GM12891 (cell line): Measurements from ENCODE around the gene MARVELD3.
A peak's percentile ranks its signal among the peaks of the same experiment; 100 is the strongest.
"Not testable (repeated sequence)": the region's sequence is repeated elsewhere in the genome, so short reads cannot be mapped to it uniquely, and the experiment has no call there.

Experiments
- DNase-seq: peaks from one replicate; pipeline ENCODE4 v3.0.0; 2011; ENCODE audit warnings: low spot score; ENCODE audit not compliant: insufficient read length
- FAIRE-seq: peaks from 2 replicates; lab custom pipeline; 2011; peaks lifted over from hg19 to GRCh38; lab: Jason Lieb, UNC
- PAX5 ChIP-seq: IDR thresholded peaks from 2 replicates; pipeline ENCODE4 v1.6.1; 2011; ENCODE audit warnings: low read length, moderate library complexity, mild to moderate bottlenecking; ENCODE audit not compliant: insufficient read depth, severe bottlenecking
- POLR2A ChIP-seq: IDR thresholded peaks from 2 replicates; pipeline ENCODE4 v1.6.1; 2011; ENCODE audit warnings: low read depth, low read length, control low read depth
- POLR2AphosphoS5 ChIP-seq: IDR thresholded peaks from 2 replicates; pipeline ENCODE4 v1.6.1; 2011; ENCODE audit warnings: low read depth, low read length, control low read depth
- POU2F2 ChIP-seq: IDR thresholded peaks from 2 replicates; pipeline ENCODE4 v1.6.1; 2011; ENCODE audit warnings: low read depth, mild to moderate bottlenecking, control low read depth, low read length, moderate library complexity
- SPI1 ChIP-seq: IDR thresholded peaks from 2 replicates; pipeline ENCODE4 v1.6.1; 2011; ENCODE audit warnings: low read depth, low read length, control low read depth
- TAF1 ChIP-seq: IDR thresholded peaks from 2 replicates; pipeline ENCODE4 v1.6.1; 2011; ENCODE audit warnings: low read depth, low read length, control low read depth

The MARVELD3 gene

DNA sequence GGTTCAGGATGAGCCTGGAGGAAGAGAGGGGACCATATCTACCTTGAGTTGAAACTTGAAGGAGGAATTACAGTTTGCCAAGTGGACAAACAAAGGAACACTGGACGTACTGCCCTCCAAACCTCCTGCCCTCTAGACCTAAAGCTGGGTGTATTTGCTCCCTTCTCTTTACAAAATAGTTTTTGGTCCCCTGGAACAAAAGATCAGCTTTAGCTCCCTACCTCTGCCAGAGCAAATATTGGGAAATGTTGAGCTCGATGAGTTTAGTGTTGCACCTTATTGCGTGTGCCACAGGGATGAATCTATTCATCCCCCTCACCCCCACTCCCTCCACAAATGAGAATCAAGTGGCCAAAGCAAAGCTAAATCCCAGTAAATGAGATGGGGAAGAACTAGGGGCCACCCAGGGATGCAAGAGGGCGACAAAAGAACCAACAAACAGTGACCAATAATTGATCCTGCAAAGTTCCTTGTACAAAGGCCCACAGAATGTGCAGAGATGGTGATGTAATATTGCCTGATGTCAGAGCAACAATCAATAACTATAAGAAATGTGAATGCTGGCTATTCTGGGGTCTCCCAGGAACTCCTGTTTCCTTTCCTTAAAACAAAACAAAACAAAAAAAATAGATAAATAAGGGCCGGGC is 31.9 kb upstream of the MARVELD3 start:
- TF ChIP-seq POLR2A (no peak), SPI1 (no peak), TAF1 (no peak), POLR2AphosphoS5 (no peak), PAX5 (no peak), POU2F2 (no peak)
- no peak for DNase-seq
- FAIRE-seq: no peak

DNA sequence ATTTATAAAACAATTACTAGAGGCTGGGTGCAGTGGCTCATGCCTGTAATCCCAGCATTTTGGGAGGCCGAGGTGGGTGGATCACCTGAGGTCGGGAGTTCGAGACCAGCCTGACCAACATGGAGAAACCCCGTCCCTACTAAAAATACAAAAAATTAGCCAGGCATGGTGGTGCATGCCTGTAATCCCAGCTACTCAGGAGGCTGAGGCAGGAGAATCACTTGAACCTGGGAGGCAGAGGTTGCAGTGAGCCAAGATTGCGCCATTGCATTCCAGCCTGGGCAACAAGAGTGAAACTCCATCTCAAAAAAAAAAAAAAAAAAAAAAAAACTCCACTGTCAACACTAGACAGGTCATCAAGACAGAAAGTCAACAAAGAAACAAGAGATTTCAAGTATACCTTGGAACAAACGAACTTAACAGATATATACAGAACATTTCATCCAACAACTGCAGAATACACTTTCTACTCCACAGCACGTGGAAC is 30.6 kb upstream of the MARVELD3 start:
- not testable (repeated sequence) for FAIRE-seq, DNase-seq

DNA sequence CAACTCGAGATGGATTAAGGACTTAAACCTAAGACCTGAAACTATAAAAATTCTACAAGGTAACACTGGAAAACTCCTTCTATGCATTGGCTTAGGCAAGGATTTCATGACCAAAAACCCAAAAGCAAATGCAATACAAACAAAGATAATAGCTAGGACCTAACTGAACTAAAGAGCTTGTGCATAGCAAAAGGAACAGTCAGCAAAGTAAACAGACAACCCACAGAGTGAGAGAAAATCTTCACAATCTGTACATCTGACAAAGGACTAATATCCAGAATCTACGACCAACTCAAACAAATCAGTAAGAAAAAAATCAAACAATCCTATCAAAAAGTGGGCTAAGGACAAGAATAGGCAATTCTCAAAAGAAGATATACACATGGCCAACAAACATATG is 27.6 kb upstream of the MARVELD3 start:
- not testable (repeated sequence) for FAIRE-seq

DNA sequence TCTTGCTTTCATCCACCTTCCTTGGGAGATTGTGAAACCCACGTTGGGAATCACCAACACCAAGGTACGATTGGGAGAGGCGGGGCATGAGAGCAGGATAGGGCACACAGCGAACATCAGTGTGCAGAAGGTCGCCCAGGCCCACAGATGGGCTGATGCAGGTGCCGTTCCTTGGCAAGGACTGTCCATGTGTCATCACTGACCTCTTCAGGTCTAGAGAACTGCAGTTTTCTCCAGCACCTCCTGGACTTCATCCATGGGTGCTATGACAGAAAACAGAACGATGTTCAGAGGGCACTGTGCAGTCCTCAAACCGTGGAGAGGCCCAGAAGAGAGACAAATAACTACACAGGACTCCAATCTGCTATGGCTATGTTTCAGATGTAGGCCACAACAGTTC is 25.2 kb upstream of the MARVELD3 start:
- DNase-seq (no peak), FAIRE-seq (no peak)
- TF ChIP-seq POLR2AphosphoS5: no peak
- no peak for TF ChIP-seq TAF1
- no peak for TF ChIP-seq SPI1
- no peak for TF ChIP-seq PAX5
- no peak for TF ChIP-seq POLR2A
- no peak for TF ChIP-seq POU2F2

More for the DNA sequence above, 27.6 kb upstream of the MARVELD3 start:
- not testable (repeated sequence) for DNase-seq

DNA sequence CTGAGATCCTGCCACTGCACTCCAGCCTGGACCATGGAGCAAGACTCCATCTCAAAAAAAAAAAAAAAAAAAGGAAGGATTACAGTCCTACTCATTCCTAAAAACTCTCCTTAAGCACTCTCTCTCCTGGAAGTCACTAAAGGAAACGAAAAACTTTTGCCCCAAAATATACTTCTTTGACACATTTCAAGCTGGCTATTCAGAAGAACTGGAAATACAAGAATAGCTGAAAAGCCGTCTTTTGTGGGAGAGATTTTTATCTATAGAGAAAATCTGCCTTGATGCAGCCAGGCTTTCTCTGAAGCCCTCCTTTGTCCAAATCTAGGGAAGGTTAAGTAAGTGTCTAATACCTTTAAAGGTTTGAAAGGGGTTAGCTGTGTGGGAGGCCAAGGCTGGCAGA is 16.9 kb upstream of the MARVELD3 start:
- no peak for DNase-seq
- no peak for FAIRE-seq
- no peak for TF ChIP-seq POU2F2
- TF ChIP-seq TAF1: no peak
- no peak for TF ChIP-seq SPI1
- no peak for TF ChIP-seq POLR2A
- no peak for TF ChIP-seq POLR2AphosphoS5
- TF ChIP-seq PAX5: no peak

DNA sequence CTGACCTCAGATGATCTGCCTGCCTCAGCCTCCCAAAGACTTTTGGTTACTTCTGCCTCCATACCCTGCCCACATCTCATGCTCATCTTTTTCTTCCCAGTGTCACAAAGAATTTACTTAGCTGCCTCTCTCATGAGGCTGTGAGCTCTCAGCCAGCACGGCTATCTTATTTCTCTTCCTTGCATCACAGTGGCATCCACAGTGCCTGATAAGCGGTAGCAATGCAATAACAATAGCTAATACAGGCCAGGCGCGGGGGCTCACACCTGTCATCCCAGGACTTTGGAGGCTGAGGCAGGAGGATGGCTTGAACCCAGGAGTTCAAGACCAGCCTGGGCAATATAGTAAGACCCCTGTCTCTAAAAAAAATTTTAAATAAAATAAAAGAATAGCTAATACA is 15.5 kb upstream of the MARVELD3 start:
- FAIRE-seq: no peak
- TF ChIP-seq POLR2AphosphoS5 (no peak), TAF1 (no peak), SPI1 (no peak)
- no peak for DNase-seq

DNA sequence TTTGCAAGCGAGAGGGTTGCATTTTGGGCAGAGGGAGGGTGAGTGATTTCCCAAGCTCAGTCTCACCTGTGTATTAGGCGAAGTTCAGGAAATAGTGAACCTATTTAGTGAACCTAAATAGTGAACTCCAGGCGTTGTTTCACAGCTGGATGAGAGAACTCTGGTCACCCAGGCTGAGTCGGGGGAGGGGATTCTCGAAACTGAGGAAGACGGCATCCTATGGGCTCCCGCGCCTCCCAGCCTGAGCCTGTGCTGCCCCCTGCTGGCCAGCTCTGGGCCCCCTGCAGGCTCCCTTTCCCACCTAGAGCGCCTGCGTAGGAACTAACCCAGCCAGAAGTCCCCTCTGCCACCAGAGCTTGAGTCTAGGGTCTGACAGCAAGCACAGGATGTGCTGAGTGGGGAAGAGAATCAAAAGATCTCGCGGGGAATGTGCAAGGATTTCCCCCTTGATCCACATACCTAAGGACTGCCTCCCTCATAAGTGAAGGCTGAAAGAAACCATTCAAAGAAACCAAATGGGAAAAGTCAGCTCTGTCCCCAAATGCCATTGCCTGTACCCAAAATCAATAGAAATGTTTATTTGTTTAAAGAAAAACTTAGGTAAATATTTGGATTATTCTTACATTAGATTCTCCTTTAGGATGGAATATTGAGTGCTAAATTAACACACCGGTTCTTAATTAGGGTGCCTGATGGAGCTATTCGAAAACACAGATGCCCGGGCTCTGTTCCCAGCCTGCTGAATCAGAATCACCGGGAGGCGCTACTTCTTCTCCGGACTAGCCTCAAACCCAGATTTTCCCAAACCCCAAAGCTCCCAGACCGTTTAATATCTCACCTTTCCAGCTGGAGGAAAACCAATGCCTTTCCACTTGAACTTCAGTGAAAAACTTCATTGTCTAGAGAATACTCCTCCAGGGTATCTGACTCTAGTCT is 14.8 kb upstream of the MARVELD3 start:
- TF ChIP-seq POLR2A (no peak), PAX5 (no peak), POLR2AphosphoS5 (no peak), SPI1 (no peak), POU2F2 (no peak), TAF1 (no peak)
- peak; percentile 66 for DNase-seq
- FAIRE-seq: no peak

DNA sequence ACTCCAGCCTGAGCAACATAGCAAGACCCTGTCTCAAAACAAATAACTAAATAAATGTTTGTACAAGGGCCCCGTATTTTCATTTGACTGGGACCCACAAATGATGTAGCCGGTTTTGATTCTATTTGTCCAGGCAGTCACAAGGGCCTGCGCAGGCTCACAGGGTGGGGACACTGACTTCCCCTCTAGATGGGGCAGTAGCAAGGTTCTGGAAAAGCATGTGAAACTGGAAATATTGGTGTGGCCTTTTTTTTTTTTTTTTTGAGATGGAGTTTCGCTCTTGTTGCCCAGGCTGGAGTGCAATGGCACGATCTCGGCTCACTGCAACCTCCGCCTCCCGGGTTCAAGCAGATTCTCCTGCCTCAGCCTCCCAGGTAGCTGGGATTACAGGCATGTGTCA is 11.0 kb upstream of the MARVELD3 start:
- FAIRE-seq, DNase-seq: not testable (repeated sequence)

DNA sequence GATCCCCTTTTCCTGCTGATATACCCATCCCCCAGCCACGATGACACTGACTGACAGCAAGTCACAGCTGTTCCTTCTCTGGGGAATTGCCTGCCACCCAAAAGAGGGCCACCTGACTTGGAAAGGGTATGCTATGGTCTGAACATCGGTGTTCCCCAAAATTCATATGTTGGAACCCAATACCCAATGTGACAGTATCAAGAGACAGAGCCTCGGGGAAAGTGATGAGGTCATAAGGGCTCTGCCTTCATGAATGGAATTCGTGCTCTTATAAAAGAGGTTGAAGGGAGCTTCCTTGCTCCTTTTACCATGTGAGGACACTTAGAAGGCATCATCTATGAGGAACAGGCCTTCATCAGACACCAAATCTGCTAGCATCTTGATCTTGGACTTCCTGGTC is 7.6 kb upstream of the MARVELD3 start:
- no peak for DNase-seq
- TF ChIP-seq POLR2A: no peak
- TF ChIP-seq TAF1: no peak
- no peak for TF ChIP-seq POU2F2
- no peak for TF ChIP-seq PAX5
- TF ChIP-seq SPI1: no peak
- TF ChIP-seq POLR2AphosphoS5: no peak
- no peak for FAIRE-seq

DNA sequence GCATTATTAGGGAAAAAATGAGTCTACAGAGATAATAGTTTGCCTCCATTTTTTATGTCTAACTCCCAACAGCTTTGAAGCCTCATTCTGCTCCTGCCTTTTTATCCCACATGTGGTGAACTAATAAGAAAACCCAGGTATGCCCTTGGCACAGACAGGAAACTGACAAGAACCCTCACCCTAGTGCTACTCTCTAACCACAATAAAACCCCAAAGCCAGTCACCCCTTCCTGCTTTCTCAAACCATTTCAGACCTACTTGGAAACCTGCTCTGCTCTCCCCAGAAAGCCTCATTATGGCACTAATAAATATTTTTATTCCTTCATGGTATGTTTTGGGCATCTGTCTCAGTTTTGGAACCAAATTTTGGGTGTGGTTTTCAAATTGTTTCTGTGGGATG is 3.9 kb upstream of the MARVELD3 start:
- no peak for FAIRE-seq
- no peak for DNase-seq
- no peak for TF ChIP-seq POU2F2
- no peak for TF ChIP-seq SPI1
- TF ChIP-seq PAX5: no peak
- no peak for TF ChIP-seq POLR2AphosphoS5
- TF ChIP-seq TAF1: no peak
- no peak for TF ChIP-seq POLR2A
